GM19455 (cell line): ENCODE measurements around the gene WRAP73.
A peak's percentile ranks its signal among the peaks of the same experiment; 100 is the strongest.
"Not testable (repeated sequence)": the region's sequence is repeated elsewhere in the genome, so short reads cannot be mapped to it uniquely, and the experiment has no call there.

Experiments used
- ATAC-seq: cut with Tn5 transposase; IDR thresholded peaks from one replicate; pipeline ENCODE4 v1.9.1; 2021; ENCODE audit not compliant: unreplicated experiment

Gene WRAP73

DNA sequence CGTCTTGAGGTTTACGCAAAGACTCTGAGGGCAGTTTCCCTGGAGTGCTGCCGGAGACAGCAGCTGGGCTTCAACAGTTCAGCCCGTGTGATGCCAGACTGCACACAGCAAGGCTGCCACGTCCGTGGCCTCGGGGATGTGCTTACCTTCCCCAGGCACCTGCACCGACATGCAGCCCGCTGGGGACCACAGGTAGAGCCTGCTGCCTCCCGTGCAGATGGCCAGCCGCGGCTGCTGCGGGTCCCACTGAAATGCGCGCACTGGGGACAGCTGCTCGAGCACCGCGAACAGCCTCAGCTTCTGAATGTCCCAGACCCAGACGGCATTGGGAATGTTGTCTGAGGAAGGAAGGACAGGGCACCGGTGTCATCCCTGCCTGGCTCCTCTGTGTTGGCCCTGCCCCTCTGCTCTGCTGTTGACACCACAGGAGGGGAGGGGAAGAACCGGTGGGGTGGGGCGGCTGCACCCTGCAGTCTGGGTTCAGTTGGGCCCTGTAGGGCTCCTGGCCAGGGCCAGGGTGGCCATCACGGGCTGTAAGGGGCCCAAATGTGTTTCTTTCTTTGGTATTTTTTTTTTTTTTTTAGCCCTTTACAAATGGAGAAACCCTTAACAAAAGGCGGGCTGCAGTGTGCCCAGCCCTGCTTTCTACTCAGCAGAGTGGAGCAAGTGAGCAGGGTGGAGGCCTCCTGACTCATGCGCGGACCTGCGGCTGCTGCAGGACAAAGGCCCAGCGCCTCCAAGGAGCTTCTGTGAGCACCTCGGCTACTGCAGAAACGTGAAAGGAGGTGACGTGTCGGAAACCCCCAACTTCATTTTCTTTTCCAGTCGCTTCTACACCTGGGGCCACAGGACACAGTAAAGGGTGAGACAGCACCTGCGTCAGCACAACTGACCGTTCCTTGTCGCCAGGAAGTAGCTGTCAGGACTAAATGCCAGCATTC lies 18.3 kb downstream of the WRAP73 start:
- no peak for ATAC-seq

DNA sequence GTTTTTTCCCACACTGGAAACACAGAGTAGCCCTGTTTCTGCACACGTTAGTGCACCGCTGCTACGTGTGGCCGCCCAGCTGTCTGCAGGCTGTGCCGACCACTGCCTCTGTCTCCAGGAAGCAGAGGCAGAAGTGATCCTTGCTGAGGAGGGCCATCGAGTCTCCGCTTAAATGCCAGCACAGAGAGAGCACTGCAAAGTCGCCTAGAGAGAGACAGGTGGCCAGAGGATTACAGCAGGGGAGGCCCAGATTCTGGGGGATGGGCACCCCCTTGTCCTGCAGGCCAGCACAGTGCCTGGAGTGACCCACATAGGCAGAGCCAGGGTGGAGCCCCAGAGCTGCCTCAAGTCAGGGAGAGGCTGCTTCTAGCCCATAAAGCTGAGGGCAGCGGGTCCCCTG lies 19.0 kb downstream of the WRAP73 start:
- ATAC-seq: no peak

DNA sequence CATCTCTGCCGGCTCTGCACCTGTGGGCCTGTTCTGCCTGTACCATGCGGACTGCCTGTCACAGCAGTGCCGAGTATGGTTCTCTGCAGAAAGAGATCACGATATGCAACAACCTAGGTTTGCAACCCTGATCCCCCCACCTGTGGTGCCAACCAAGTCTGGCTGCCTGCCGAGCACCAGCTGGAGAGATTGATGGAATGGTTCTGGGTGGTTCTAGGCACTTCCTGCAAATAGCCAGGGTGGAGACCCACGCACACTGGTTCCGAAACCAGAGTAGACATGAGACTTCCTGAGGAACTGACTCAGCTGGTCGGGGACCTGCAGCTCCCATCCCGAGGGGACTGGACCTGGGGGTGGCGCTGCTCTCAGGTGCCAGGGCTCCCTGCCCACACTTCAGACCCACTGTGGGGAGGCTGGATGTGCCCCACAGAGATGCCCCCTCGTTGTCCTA lies 19.7 kb downstream of the WRAP73 start:
- no peak for ATAC-seq

GRCh38 chr1:3629561-3630160 lies 20.2 kb downstream of the WRAP73 start:
- ATAC-seq: no peak

GRCh38 chr1:3628445-3628844 lies 21.5 kb downstream of the WRAP73 start:
- ATAC-seq: no peak

DNA sequence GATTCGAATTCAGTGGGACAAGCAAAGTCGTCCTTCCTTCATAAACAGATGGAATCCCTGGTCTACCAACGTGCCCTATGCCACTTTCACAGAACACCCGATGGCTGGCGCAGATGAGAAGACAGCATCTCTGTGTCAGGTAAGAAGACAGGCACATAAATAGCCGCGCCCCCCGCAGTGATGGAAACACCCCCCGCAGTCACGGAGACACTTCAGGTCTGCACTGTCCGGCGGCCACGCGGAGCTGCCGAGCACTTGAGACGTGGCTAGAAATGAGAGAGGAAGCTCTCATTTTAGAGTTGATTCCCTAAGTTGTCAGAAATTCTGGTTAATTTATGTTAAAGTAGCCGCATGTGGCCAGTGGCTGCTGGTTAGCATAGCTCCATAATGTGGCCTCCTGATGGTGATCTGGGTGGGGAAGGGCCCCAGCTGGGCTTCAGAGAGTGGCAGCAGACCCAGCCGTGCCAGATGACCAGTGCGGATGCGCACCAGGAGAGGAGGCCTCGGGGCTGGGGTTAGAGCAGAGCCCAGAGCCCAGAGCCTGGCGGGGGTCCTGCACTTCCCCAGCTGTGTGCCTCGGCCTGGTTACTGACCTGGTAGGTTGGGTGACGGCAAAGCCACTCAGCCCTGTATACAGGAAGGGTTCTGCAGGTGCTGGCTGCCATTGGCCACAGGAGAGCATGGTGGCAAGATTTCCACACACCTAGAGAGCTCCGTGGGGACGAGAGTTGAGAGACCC lies 22.2 kb downstream of the WRAP73 start:
- ATAC-seq: no peak

GRCh38 chr1:3626025-3626424 lies 23.9 kb downstream of the WRAP73 start:
- ATAC-seq: no peak

GRCh38 chr1:3625151-3625907 lies 24.6 kb downstream of the WRAP73 start:
- peak; percentile 18 for ATAC-seq

- ATAC-seq: peak; percentile 92
Observed at GRCh38 chr1:3624200-3625136, 25.4 kb downstream of the WRAP73 start, which contains the start of gene TPRG1L. TSS of gene TPRG1L (plus strand) at chr1:3625015. CDS start at chr1:3625073, 58 bp downstream.

DNA sequence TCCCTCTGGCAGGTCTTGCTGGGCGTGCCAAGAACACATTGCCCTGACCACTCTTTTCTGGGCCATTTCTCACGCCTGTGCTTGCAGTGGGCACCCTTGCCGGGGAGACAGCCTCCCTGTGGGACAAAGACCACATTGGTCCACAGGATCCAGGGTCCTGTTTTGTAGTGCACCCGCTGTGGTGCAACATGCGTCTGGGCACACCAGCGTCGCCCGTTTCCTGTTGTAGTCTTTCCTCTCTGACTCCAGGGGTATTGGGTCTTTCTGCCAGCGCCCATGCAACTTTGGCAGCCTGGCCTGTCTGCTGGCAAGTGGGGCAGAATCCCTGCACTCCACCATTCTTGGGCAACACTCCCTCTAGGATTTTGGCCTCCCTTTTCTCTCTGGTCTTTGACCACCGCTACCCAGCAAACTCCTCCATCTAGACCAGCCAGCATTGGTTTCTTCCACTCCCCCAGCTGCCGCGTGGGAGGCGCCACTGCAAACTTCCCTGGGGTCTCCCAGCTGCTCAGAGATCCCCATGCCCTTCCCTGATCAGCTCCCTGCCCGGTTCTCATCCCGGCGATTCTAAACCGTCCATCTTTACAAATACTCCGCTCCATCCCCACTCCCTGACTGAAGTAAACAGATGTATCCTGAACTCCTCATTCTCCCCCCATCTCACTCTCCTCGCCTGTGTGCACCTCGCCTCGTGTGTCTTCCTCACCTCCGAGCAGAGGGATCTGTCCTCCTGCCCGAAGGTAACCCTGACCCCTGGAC lies 26.3 kb downstream of the WRAP73 start:
- no peak for ATAC-seq

- ATAC-seq: not testable (repeated sequence)
Observed at GRCh38 chr1:3622102-3622501, 27.8 kb downstream of the WRAP73 start.

DNA sequence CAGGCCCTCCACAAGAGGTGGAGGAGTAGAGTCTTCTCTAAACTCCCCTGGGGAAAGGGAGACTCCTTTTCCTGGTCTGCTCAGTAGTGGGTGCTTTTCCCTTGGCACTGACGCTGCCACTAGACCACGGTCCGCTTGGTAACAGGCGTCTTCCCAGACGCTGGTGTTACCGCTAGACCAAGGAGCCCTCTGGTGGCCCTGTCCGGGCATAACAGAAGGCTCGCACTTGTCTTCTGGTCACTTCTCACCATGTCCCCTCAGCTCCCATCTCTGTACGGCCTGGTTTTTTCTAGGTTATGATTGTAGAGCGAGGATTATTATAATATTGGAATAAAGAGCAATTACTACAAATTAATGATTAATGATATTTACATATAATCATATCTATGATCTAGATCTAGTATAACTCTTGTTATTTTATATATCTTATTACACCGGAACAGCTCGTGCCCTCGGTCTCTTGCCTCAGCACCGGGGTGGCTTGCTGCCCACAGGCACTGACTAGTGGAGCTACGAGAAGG lies 28.7 kb downstream of the WRAP73 start:
- not testable (repeated sequence) for ATAC-seq

DNA sequence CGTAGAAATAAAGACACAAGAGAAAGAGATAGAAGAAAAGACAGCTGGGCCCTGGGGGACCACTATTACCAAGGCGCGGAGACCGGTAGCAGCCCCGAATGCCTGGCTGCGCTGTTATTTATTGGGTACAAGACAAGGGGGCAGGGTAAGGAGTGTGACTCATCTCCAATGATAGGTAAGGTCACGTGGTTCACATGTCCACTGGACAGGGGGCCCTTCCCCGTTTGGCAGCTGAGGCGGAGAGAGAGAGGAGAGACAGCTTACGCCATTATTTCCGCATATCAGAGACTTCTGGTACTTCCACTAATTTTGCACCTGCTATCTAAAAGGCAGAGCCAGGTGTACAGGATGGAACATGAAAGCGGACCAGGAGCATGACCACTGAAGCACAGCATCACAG lies 29.2 kb downstream of the WRAP73 start:
- ATAC-seq: no peak

DNA sequence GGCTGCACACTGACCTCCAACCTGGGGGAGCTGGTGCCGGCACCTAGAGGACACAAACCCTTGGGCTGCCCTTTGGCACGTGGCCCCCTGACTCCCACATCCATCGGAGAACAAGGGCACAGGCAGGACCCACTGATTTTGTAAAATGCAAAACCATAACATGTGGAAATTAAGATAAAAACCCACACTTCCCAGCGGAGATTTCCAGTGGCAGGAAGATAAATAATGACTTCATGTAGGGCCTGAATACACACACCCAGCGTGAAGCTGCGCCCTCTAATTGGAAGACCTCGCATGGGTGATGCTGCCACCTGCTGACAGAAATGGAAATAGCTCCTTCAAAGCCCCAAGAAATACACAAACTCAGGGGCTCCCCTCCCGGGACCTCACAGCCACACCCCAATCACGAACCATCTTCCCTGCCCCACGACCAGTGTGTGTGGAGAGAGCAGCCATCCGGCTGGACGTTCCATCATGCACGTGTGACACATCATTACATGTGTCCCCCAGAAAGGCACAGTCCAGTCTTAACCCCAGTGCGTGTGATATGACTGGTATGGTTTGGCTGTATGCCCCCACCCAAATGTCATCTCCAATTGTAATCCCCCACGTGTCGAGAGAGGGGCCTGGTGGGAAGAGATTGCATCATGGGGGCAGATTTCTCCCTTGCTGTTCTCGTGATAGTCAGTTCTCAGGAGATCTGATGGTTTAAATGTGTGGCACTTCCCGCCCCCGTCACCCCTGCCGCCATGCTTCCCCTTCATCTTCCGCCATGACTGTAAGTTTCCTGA lies 30.8 kb downstream of the WRAP73 start:
- no peak for ATAC-seq

DNA sequence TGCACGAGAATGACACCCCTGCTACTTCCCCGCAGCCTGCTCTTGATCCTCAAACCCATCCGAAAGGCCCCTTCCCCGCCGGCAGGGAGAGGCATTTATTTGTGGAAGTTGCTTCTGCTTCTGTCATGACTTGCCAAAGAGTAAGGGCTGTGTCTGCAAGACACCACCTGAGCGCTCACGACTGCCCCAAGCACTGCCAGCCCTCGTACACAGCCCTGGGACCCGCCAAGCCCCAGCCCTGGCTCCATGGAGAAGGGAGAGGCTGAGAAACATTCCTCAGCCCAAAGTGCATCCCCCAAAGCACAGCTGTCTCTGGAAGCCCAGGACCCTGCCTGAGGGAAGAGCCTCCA lies 31.4 kb downstream of the WRAP73 start:
- no peak for ATAC-seq

DNA sequence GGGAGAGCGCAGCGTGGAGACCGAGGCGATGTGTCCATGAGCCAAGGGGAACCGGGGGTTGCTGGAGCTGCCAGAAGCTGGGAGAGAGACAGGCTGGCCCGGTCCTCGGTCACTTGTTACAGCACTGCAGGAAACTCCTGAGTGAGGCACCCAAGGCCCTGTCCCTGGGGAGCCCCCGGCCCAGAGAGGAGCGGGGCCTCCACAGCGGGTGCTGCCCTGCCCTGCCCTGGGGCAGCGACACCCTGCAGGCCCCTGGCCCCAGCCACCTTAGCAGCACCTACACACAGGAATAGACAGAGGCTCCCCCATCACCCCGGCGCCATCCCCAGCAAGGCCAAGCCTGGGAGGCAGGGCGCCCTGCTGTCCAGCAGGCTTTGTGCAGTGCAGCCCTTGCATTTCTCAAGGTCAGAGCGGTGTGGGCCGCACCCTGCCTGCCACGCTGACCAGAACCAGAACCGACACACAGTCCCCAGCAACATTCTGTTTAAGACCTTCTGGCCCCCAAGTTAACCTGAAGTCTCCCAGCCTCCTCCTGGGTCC lies 32.0 kb downstream of the WRAP73 start:
- no peak for ATAC-seq

DNA sequence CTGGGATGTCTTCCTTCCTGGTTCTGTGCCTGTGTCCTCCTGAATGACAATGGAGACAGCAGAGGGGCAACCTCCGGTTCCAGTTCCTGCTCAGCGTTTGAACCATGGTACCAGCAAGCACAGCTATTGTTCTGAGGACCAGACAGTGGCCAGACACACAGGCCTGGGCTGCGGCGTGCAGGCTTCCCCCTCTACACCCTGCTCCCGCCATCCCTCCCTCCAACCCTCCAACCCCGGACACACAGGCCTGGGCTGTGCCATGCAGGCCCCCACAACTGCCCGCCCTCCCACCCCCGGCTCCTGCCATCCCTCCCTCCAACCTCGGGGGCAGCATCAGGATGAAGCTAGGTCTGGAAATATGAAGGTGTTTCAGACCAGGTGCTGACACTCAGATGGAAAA lies 33.0 kb downstream of the WRAP73 start:
- no peak for ATAC-seq
